Heart left ventricle (tissue), 13 donors: Measurements from ENCODE around the gene USP34.

ENCODE experiments used
- POLR2A ChIP-seq, 2 donors: fragments of 450-650 bp; IDR thresholded peaks; one replicate each; pipeline ENCODE4 v1.6.1; 2017; ENCODE audit warnings: antibody characterized with exemption in 2 of 2, mild to moderate bottlenecking in 2 of 2, moderate library complexity in 2 of 2
- TF ChIP-seq, protein P1 (sequence below), 12 donors: fragments of 200-600 bp; sonication (generic) in 4 of 12; IDR thresholded peaks; one replicate each; pipeline versions ENCODE4 v1.5.0 to v1.8.0; 2018 to 2022; ENCODE audit warnings: antibody characterized with exemption in 12 of 12, mild to moderate bottlenecking in 5 of 12
- donor health status: ischemic (EF 13 %, LVEDD 7.1; RV severe dilation, severe dysfunction).
- donor health status: DM: no; HTN: yes; CAD: no.
- donor health status: DM: no; HTN: no; CAD: no.
- donor health status: ischemic (EF 25% LVEDD 6.9; RV normal size, moderate dysfunction).
- donor health status: ischemic (EF 25% LVEDD 5.7; RV mildly dilated, moderate dysfunction).
- donor health status: ischemic (EF 35%, LVEDD 5.7; RV mildly dilated, moderate dysfunction).
- donor health status: nonischemic (EF 11% LVEDD 7.7; RV severe dilation, severe dysfunction).
- donor health status: DM: yes; HTN: yes; CAD: no.
- donor health status: PGD.
- donor health status: ischemic (EF 29% LVEDD 5.4; RV normal size, mild dysfunction).
- donor health status: nonischemic (EF 23%, LVEDD 6.1; RV moderate dilation, normal function).

DNA sequence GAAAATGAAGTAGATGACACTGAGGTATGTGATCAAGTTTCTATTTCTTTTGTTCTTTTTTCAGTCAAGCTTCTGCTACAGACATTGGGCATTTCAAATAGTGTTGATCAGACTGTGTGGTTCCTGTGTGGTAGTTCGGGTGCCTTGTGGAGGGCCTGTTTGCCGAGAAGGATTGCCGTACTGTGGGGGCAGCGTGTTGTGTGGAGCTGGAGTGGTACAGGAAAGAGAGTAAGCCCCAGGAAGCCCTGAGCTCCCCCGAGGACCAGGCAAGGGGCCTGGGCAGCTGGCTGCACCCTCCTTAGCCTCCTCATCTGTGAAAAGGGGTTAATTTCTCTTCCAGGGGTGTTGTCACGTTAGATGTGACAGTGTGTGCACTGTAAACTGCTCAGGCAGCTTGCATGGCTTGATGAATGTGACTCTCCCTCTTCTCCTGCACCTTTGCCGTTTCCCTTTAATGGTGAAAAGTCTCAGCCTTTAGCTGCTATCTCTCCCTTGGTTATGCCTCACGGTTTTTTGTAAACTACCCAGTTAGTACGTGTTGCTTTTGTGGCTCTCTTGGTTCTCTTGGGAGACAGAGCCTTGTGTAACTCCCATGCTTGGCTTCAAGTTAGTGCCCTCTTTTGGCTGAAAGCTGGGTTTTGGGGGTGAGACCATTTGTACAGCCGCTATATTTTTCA is 289.4 kb downstream of the USP34 start:
- TF ChIP-seq, protein P1, sequence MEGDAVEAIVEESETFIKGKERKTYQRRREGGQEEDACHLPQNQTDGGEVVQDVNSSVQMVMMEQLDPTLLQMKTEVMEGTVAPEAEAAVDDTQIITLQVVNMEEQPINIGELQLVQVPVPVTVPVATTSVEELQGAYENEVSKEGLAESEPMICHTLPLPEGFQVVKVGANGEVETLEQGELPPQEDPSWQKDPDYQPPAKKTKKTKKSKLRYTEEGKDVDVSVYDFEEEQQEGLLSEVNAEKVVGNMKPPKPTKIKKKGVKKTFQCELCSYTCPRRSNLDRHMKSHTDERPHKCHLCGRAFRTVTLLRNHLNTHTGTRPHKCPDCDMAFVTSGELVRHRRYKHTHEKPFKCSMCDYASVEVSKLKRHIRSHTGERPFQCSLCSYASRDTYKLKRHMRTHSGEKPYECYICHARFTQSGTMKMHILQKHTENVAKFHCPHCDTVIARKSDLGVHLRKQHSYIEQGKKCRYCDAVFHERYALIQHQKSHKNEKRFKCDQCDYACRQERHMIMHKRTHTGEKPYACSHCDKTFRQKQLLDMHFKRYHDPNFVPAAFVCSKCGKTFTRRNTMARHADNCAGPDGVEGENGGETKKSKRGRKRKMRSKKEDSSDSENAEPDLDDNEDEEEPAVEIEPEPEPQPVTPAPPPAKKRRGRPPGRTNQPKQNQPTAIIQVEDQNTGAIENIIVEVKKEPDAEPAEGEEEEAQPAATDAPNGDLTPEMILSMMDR (IDR thresholded peaks at IDR 0.05) = no peak
- TF ChIP-seq POLR2A (IDR thresholded peaks at IDR 0.05) = no peak
